H1 (cell line): Measurements from ENCODE around the gene TDP1. TPM values are rescaled to one million over a fixed set of nuclear protein-coding genes. Genes with fewer than 3 reads are reported as not detected.

Source experiments
- CTCF ChIA-PET: fragments of 300-600 bp; sonication (Branson Sonifier 250); formaldehyde crosslinking; loops from one replicate; lab custom pipeline; 2021; ENCODE audit not compliant: partially characterized antibody; lab: Charles Lee
- POLR2A ChIA-PET: fragments of 300-600 bp; sonication (Branson Sonifier 250); formaldehyde crosslinking; loops from one replicate; lab custom pipeline; 2021; ENCODE audit warnings: inconsistent platforms; ENCODE audit not compliant: partially characterized antibody; lab: Charles Lee
- DNase-seq, 2 experiments: peaks; one replicate each; pipeline versions ENCODE4 v3.0.0 to v3.0.0-alpha.2; 2010 to 2022; ENCODE audit warnings: low spot score in 2 of 2, low read depth in 1 of 2, mixed read lengths in 1 of 2
- FAIRE-seq: peaks from 2 replicates; lab custom pipeline; 2011; peaks lifted over from hg19 to GRCh38; lab: Jason Lieb, UNC
- H2AFZ ChIP-seq: 2 replicates; pipeline ENCODE4 v1.8.1; 2012; ENCODE audit warnings: low read length, inconsistent platforms
- H2AK5ac ChIP-seq: 2 replicates; pipeline ENCODE4 v1.6.1; 2013; ENCODE audit warnings: low read depth, low read length
- H2BK120ac ChIP-seq: replicated peaks from 2 replicates; pipeline ENCODE3; 2013; ENCODE audit warnings: low read depth, low read length, inconsistent platforms
- H2BK12ac ChIP-seq: 2 replicates; pipeline ENCODE4 v1.6.1; 2013; ENCODE audit warnings: low read depth, low read length
- H2BK15ac ChIP-seq: 2 replicates; pipeline ENCODE4 v1.6.1; 2013; ENCODE audit warnings: low read length
- H2BK20ac ChIP-seq: 2 replicates; pipeline ENCODE4 v1.6.1; 2013; ENCODE audit warnings: low read length
- H2BK5ac ChIP-seq: 2 replicates; pipeline ENCODE4 v1.6.1; 2013; ENCODE audit warnings: low read depth, low read length
- H3K14ac ChIP-seq: 2 replicates; pipeline ENCODE4 v1.6.1; 2013; ENCODE audit warnings: inconsistent platforms; ENCODE audit not compliant: insufficient read length
- H3K18ac ChIP-seq: 2 replicates; pipeline ENCODE4 v1.6.1; 2013; ENCODE audit warnings: low read length; ENCODE audit errors: extremely low read depth
- H3K23ac ChIP-seq: 2 replicates; pipeline ENCODE4 v1.6.1; 2013; ENCODE audit warnings: inconsistent platforms; ENCODE audit not compliant: insufficient read length
- H3K23me2 ChIP-seq: 2 replicates; pipeline ENCODE4 v1.6.1; 2013; ENCODE audit warnings: low read depth, low read length
- H3K27ac ChIP-seq: 2 replicates; pipeline ENCODE4 v1.6.1; 2011; ENCODE audit warnings: low read depth, low read length, inconsistent platforms
- H3K27me3 ChIP-seq, 4 experiments: replicated peaks in 1 of 4; 1 replicate in 1 of 4; 2 replicates in 3 of 4; pipeline versions ENCODE4 v1.6.1 to v1.8.1; 2011 to 2013; ENCODE audit warnings: low read length in 3 of 4, mild to moderate bottlenecking in 3 of 4, inconsistent platforms in 2 of 4, mixed read lengths in 2 of 4, moderate library complexity in 1 of 4; ENCODE audit not compliant: control insufficient read depth in 3 of 4, insufficient read depth in 3 of 4; ENCODE audit errors: extremely low read depth in 1 of 4
- H3K36me3 ChIP-seq, 4 experiments: 2 replicates each; pipeline versions ENCODE4 v1.6.1 to v1.8.1; 2011 to 2013; ENCODE audit warnings: mild to moderate bottlenecking in 4 of 4, low read length in 3 of 4, moderate library complexity in 2 of 4, control low read depth in 1 of 4, inconsistent platforms in 1 of 4; ENCODE audit not compliant: insufficient read depth in 4 of 4, control insufficient read depth in 2 of 4
- H3K4ac ChIP-seq: replicated peaks from 2 replicates; pipeline ENCODE3; 2013; ENCODE audit warnings: low read length, low read depth, mixed read lengths, inconsistent platforms; ENCODE audit not compliant: insufficient read length
- H3K4me1 ChIP-seq, 4 experiments: replicated peaks in 1 of 4; 1 replicate in 1 of 4; 2 replicates in 3 of 4; pipeline versions ENCODE4 v1.6.1 to v1.8.1; 2011 to 2013; ENCODE audit warnings: low read length in 3 of 4, inconsistent platforms in 2 of 4, mixed read lengths in 1 of 4; ENCODE audit not compliant: insufficient read depth in 4 of 4, control insufficient read depth in 3 of 4
- H3K4me2 ChIP-seq, 2 experiments: 2 replicates each; pipeline versions ENCODE4 v1.6.1 to v1.8.1; 2011 to 2013; ENCODE audit warnings: low read depth in 2 of 2, low read length in 2 of 2, control low read depth in 1 of 2, inconsistent platforms in 1 of 2, mild to moderate bottlenecking in 1 of 2; ENCODE audit not compliant: insufficient read depth in 1 of 2
- H3K4me3 ChIP-seq, 4 experiments: fragments of 200-600, 300-600 bp in 1 of 4; sonication (generic), shearing (Covaris generic), sonication (Bioruptor Twin) in 1 of 4; 2 replicates each; pipeline versions ENCODE4 v1.5.1 to v1.8.1; 2011 to 2016; ENCODE audit warnings: low read length in 4 of 4, low read depth in 3 of 4, control low read depth in 2 of 4, inconsistent platforms in 2 of 4, mild to moderate bottlenecking in 2 of 4, mixed read lengths in 1 of 4, moderate library complexity in 1 of 4; ENCODE audit not compliant: insufficient read depth in 2 of 4; ENCODE audit errors: extremely low read depth in 1 of 4
- H3K56ac ChIP-seq: replicated peaks from 2 replicates; pipeline ENCODE3; 2013; ENCODE audit warnings: low read depth, mild to moderate bottlenecking, mixed read lengths, low read length, inconsistent platforms; ENCODE audit not compliant: insufficient read length
- H3K79me1 ChIP-seq: 2 replicates; pipeline ENCODE4 v1.6.1; 2013; ENCODE audit warnings: low read depth, low read length, control low read depth
- H3K79me2 ChIP-seq, 2 experiments: 2 replicates each; pipeline versions ENCODE4 v1.6.1 to v1.8.1; 2012 to 2013; ENCODE audit warnings: low read length in 2 of 2, mild to moderate bottlenecking in 2 of 2, inconsistent platforms in 1 of 2; ENCODE audit not compliant: insufficient read depth in 2 of 2, control insufficient read depth in 1 of 2
- H3K9ac ChIP-seq, 4 experiments: replicated peaks in 1 of 4; 1 replicate in 1 of 4; 2 replicates in 3 of 4; pipeline versions ENCODE4 v1.6.1 to v1.8.1; 2011 to 2013; ENCODE audit warnings: low read depth in 3 of 4, low read length in 3 of 4, control low read depth in 2 of 4, mild to moderate bottlenecking in 2 of 4, moderate library complexity in 2 of 4, inconsistent platforms in 1 of 4; ENCODE audit errors: extremely low read depth in 1 of 4
- H3K9me3 ChIP-seq, 2 experiments: 2 replicates each; pipeline versions ENCODE4 v1.6.1 to v1.8.1; 2012 to 2013; ENCODE audit warnings: mild to moderate bottlenecking in 2 of 2, moderate library complexity in 2 of 2, control low read depth in 1 of 2, inconsistent platforms in 1 of 2, low read depth in 1 of 2, low read length in 1 of 2, mixed read lengths in 1 of 2; ENCODE audit not compliant: insufficient read depth in 2 of 2
- H4K20me1 ChIP-seq, 2 experiments: replicated peaks in 1 of 2; 2 replicates each; pipeline versions ENCODE3 to v1.8.1; 2011 to 2013; ENCODE audit warnings: inconsistent platforms in 2 of 2, low read length in 2 of 2, mild to moderate bottlenecking in 1 of 2; ENCODE audit not compliant: insufficient read depth in 2 of 2, control insufficient read depth in 1 of 2
- H4K5ac ChIP-seq: 2 replicates; pipeline ENCODE4 v1.6.1; 2013; ENCODE audit warnings: low read length, low read depth, mixed read lengths, inconsistent platforms; ENCODE audit not compliant: insufficient read length
- H4K8ac ChIP-seq: 2 replicates; pipeline ENCODE4 v1.8.0; 2013; ENCODE audit warnings: mild to moderate bottlenecking, moderate library complexity, low read length, inconsistent platforms; ENCODE audit not compliant: insufficient read depth; ENCODE audit errors: extremely low read depth
- H4K91ac ChIP-seq: replicated peaks from 2 replicates; pipeline ENCODE3; 2013; ENCODE audit warnings: low read length, mixed read lengths, inconsistent platforms; ENCODE audit not compliant: insufficient read length
- CBX8 ChIP-seq: fragments of 300-800, 300-1000 bp; sonication (generic); IDR thresholded peaks from 2 replicates; pipeline ENCODE4 v1.7.1; 2016; ENCODE audit warnings: low read depth, low read length, borderline replicate concordance
- CEBPB ChIP-seq: IDR thresholded peaks from 2 replicates; pipeline ENCODE4 v1.6.1; 2012; ENCODE audit warnings: low read depth, low read length
- E2F6 ChIP-seq: IDR thresholded peaks from 2 replicates; pipeline ENCODE4 v1.6.1; 2012; ENCODE audit warnings: inconsistent platforms
- GTF2F1 ChIP-seq: IDR thresholded peaks from 2 replicates; pipeline ENCODE4 v1.6.1; 2012; ENCODE audit warnings: low read depth, low read length, improper control_type of control experiment, borderline replicate concordance
- JUN ChIP-seq: IDR thresholded peaks from 2 replicates; pipeline ENCODE4 v1.6.1; 2011; ENCODE audit warnings: low read depth, mild to moderate bottlenecking, improper control_type of control experiment, low read length
- KDM1A ChIP-seq: fragments of 200-600, 300-600 bp; sonication (generic); IDR thresholded peaks from 2 replicates; pipeline ENCODE4 v1.7.1; 2016; ENCODE audit warnings: mild to moderate bottlenecking, low read length, borderline replicate concordance
- NANOG ChIP-seq: IDR thresholded peaks from 2 replicates; pipeline ENCODE4 v1.6.1; 2011; ENCODE audit warnings: low read length, low read depth, mild to moderate bottlenecking, inconsistent platforms; ENCODE audit not compliant: insufficient read depth, poor library complexity, severe bottlenecking
- POLR2AphosphoS5 ChIP-seq: IDR thresholded peaks from 2 replicates; pipeline ENCODE4 v1.6.1; 2011; ENCODE audit warnings: low read depth, low read length
- RAD21 ChIP-seq, 2 experiments: IDR thresholded peaks in 1 of 2; conservative IDR thresholded peaks in 1 of 2; 2 replicates each; pipeline ENCODE4 v1.6.1; 2011; ENCODE audit warnings: low read depth in 2 of 2, low read length in 2 of 2, improper control_type of control experiment in 1 of 2, inconsistent platforms in 1 of 2, mild to moderate bottlenecking in 1 of 2, moderate library complexity in 1 of 2
- RBBP5 ChIP-seq: IDR thresholded peaks from 2 replicates; pipeline ENCODE4 v1.7.1; 2012; ENCODE audit warnings: low read depth, mild to moderate bottlenecking, inconsistent platforms, low read length, moderate library complexity, borderline replicate concordance
- RFX5 ChIP-seq: IDR thresholded peaks from 2 replicates; pipeline ENCODE4 v1.6.1; 2011; ENCODE audit warnings: low read depth, low read length, improper control_type of control experiment, borderline replicate concordance
- SRF ChIP-seq: IDR thresholded peaks from 2 replicates; pipeline ENCODE4 v1.6.1; 2011; ENCODE audit warnings: mild to moderate bottlenecking, low read depth, low read length, moderate library complexity
- WGBS, 2 experiments: shearing (Covaris generic) in 1 of 2; methylation state at CpG; one replicate each; pipeline versions ENCODE4 v1.1.6 to v1.1.7; 2013 to 2015; ENCODE audit warnings: low lambda C conversion rate in 2 of 2, mixed read lengths in 2 of 2, inconsistent platforms in 1 of 2, low coverage in 1 of 2, missing lambda C conversion rate in 1 of 2; ENCODE audit not compliant: insufficient replicate concordance in 2 of 2, insufficient coverage in 1 of 2, insufficient read length in 1 of 2; ENCODE audit errors: extremely low coverage in 1 of 2, missing lambda C conversion rate in 1 of 2; 5-methylcytosine and 5-hydroxymethylcytosine counted together
- polyA plus RNA-seq, 7 experiments: library from polyadenylated mRNA; depleted of rRNA in 3 of 7; stranded (reverse) in 5 of 7; unstranded in 2 of 7; fragments of >200 nt in 5 of 7; fragments of 200-250 nt in 2 of 7; gene quantifications; 1 replicate in 5 of 7; 2 replicates in 1 of 7; 4 replicates in 1 of 7; pipeline versions ENCODE4 v1.2.1 to v1.2.3, GENCODE V29; 2011 to 2013; ENCODE audit warnings: missing spikeins in 2 of 7, mixed read lengths in 2 of 7
- total RNA-seq: library from RNA; stranded (reverse); fragmentation: NEBNext Ultra II Directional; extraction: Animal tissue kit (Norgen Biotek cat#: 25700); gene quantifications from 2 replicates; pipeline ENCODE4 v1.2.1, GENCODE V29; 2021

The TDP1 gene
- total and polyA plus RNA-seq, 2 of the 8 experiments (the other 6 are each of a cell fraction or from before 2014, with no cell fraction given): 32.2 to 69.9 TPM

GRCh38 chr14:90093942-90094595 lies 138.3 kb downstream of the TDP1 start:
- H2AFZ ChIP-seq: no peak overlapping the region
- H3K14ac ChIP-seq: no peak overlapping the region
- H3K23ac ChIP-seq: no peak overlapping the region
- H4K20me1 ChIP-seq: no peaks in the 10 kb centered on the region
- H2BK15ac ChIP-seq: no peak overlapping the region
- H3K23me2 ChIP-seq: no peaks in the 10 kb centered on the region
- no peak overlapping the region for H2BK5ac ChIP-seq
- H4K91ac ChIP-seq: no peak overlapping the region
- no peak for FAIRE-seq
- no peaks in the 10 kb centered on the region for H3K79me2 ChIP-seq
- POLR2A ChIA-PET: no interaction called here
- no peaks in the 10 kb centered on the region for H3K79me1 ChIP-seq
- H3K56ac ChIP-seq: no peak overlapping the region
- DNase-seq: no peak
- H2AK5ac ChIP-seq: no peak overlapping the region
- H2BK120ac ChIP-seq: no peak overlapping the region
- peaks cover 0 to 3% (median 0%) of the 10 kb centered on the region in 4 experiments; a peak in 2 of 7 replicates for H3K4me1 ChIP-seq
- no peak overlapping the region for H2BK20ac ChIP-seq
- no peak overlapping the region for H3K4me3 ChIP-seq
- WGBS, 2 experiments: 84% methylated on average over 2 of the region's 2 CpGs; no CpG with 5 or more reads in 1 of the 2 experiments
- H3K27me3 ChIP-seq: no peaks in the 10 kb centered on the region
- H3K9ac ChIP-seq: no peak overlapping the region
- H4K8ac ChIP-seq: no peak overlapping the region
- H3K9me3 ChIP-seq: 0 out of 4 replicates have a peak, but pooled peaks cover 0 to 6% of the 10 kb centered on the region in 2 experiments
- no peak overlapping the region for H3K4ac ChIP-seq
- H3K27ac ChIP-seq: no peak overlapping the region
- no peaks in the 10 kb centered on the region for H3K36me3 ChIP-seq
- no peak overlapping the region for H3K18ac ChIP-seq
- H4K5ac ChIP-seq: no peak overlapping the region
- no peak overlapping the region for H3K4me2 ChIP-seq
- CTCF ChIA-PET: interaction anchor here (1.2 kb wide), 1 partner anchor 17 kb away, joined by 3 read pairs; no protein-coding TSS in a partner anchor
- H2BK12ac ChIP-seq: no peak overlapping the region
- TF ChIP-seq POLR2AphosphoS5: no peak
- TF ChIP-seq RFX5: no peak
- no peak for TF ChIP-seq SRF
- no peak for TF ChIP-seq RAD21 (IDR thresholded peaks at IDR 0.05 in 1 of 2, conservative IDR thresholded peaks at IDR 0.05 in 1 of 2; ENCODE audit: low read depth in 2 of 2, low read length in 2 of 2)
- TF ChIP-seq KDM1A: no peak
- no peak for TF ChIP-seq NANOG
- TF ChIP-seq CEBPB: no peak
- no peak for TF ChIP-seq RBBP5
- no peak for TF ChIP-seq JUN
- no peak for TF ChIP-seq CBX8
- TF ChIP-seq E2F6: no peak
- no peak for TF ChIP-seq GTF2F1
